Frontal cortex (tissue), 4 donors: ENCODE measurements around the gene RGPD5. TPM values are rescaled to one million over a fixed set of nuclear protein-coding genes. Genes with fewer than 3 reads are reported as not detected.
"Not testable (repeated sequence)": the region's sequence is repeated elsewhere in the genome, so short reads cannot be mapped to it uniquely, and the experiment has no call there.

Experiments
- DNase-seq, 2 donors: peaks; one replicate each; pipeline ENCODE4 v3.0.0; 2012; ENCODE audit warnings: low spot score in 2 of 2
- FAIRE-seq: peaks from 2 replicates; lab custom pipeline; 2012; peaks lifted over from hg19 to GRCh38; lab: Jason Lieb, UNC
- total RNA-seq: library from RNA; depleted of rRNA; stranded (reverse); fragments of >200 nt; gene quantifications from one replicate; pipeline ENCODE4 v1.2.3, GENCODE V29; 2014
- donor health status: control.
- donor health status: control.
- donor health status: control.

The RGPD5 gene
- total RNA-seq, 1 donor from 2014 or later, result 22.4 TPM

- FAIRE-seq, DNase-seq: not testable (repeated sequence)
These were observed 94.3 kb downstream of the RGPD5 start for GRCh38 chr2:109888414-109888813.

- not testable (repeated sequence) for FAIRE-seq, DNase-seq
These were observed 95.8 kb downstream of the RGPD5 start for GRCh38 chr2:109889909-109890308.

GRCh38 chr2:109891024-109891423 is 96.9 kb downstream of the RGPD5 start:
- DNase-seq, FAIRE-seq: not testable (repeated sequence)

- not testable (repeated sequence) for DNase-seq, FAIRE-seq
These were observed 99.6 kb downstream of the RGPD5 start for GRCh38 chr2:109893736-109894135.

GRCh38 chr2:109894141-109894540 is 100.0 kb downstream of the RGPD5 start:
- FAIRE-seq, result not testable (repeated sequence)

GRCh38 chr2:109895090-109895869 is 101.2 kb downstream of the RGPD5 start:
- DNase-seq, FAIRE-seq: not testable (repeated sequence)

More at GRCh38 chr2:109894141-109894540, 100.0 kb downstream of the RGPD5 start:
- not testable (repeated sequence) for DNase-seq

- not testable (repeated sequence) for FAIRE-seq, DNase-seq
These were observed 102.1 kb downstream of the RGPD5 start for GRCh38 chr2:109896212-109896611.

GRCh38 chr2:109897769-109898461 is 103.8 kb downstream of the RGPD5 start:
- FAIRE-seq, DNase-seq: not testable (repeated sequence)

- not testable (repeated sequence) for FAIRE-seq, DNase-seq
These were observed 104.6 kb downstream of the RGPD5 start, which contains the start of gene LIMS3 for GRCh38 chr2:109898462-109899336. Gene LIMS3 (plus strand): TSS chr2:109898688. CDS start chr2:109898729, 41 bp downstream.

GRCh38 chr2:109905796-109906195 is 111.7 kb downstream of the RGPD5 start:
- DNase-seq, FAIRE-seq: not testable (repeated sequence)

Other genes starting within 250 kb of the RGPD5 start
- 115 TPM for gene SEPTIN10, start 180.3 kb upstream of the RGPD5 start, total RNA-seq
- gene SOWAHC, start 179.9 kb upstream of the RGPD5 start, total RNA-seq, result 33.0 TPM
- 0.82 TPM for gene LIMS3, start 104.4 kb downstream of the RGPD5 start, total RNA-seq